ENCODE data around the gene ADTRP.

ADTRP gene

GRCh38 chr6:11718031-11718430 is 60.6 kb downstream of the ADTRP start:
- Histone ChIP-seq H3K9me3 (ENCODE audit: insufficient read depth, low read length) (no peaks in the 10 kb centered on the region), H3K9me2 (replicated peaks; ENCODE audit: insufficient read depth, low read length) (no peaks in the 10 kb centered on the region), H3K27me3 (ENCODE audit: low read length) (no peaks in the 10 kb centered on the region), H3K9ac (ENCODE audit: low read length) (no peak overlapping the region), H4K20me1 (ENCODE audit: low read depth, low read length) (no peaks in the 10 kb centered on the region), H3F3A (ENCODE audit: insufficient read depth) (no peaks in the 10 kb centered on the region), H3K27ac (ENCODE audit: low read depth, low read length) (no peak overlapping the region), H3K36me3 (ENCODE audit: low read length) (no peaks in the 10 kb centered on the region), H3K79me2 (ENCODE audit: insufficient read depth, low read length) (no peaks in the 10 kb centered on the region), H3K4me2 (ENCODE audit: low read depth, low read length, poor library complexity, severe bottlenecking) (no peak overlapping the region), H3K4me3 (ENCODE audit: insufficient read depth, low read length, poor library complexity, severe bottlenecking) (no peak overlapping the region), H2AFZ (ENCODE audit: low read depth, low read length, severe bottlenecking) (no peak overlapping the region)
- TF ChIP-seq CTCF (IDR thresholded peaks at IDR 0.05; ENCODE audit: insufficient read depth, low read length, poor library complexity, severe bottlenecking) (no peak), EZH2phosphoT487 (conservative IDR thresholded peaks at IDR 0.05; ENCODE audit: low read length) (no peak)

- no peaks in the 10 kb centered on the region for H3K27me3 ChIP-seq (ENCODE audit: low read length)
- H3K9me3 ChIP-seq (ENCODE audit: insufficient read depth, low read length) = no peaks in the 10 kb centered on the region
- no peak overlapping the region for H2AFZ ChIP-seq (ENCODE audit: low read depth, low read length, severe bottlenecking)
- no peaks in the 10 kb centered on the region for H3K36me3 ChIP-seq (ENCODE audit: low read length)
- H3K9me2 ChIP-seq (replicated peaks; ENCODE audit: insufficient read depth, low read length) = no peaks in the 10 kb centered on the region
- H3K4me3 ChIP-seq (ENCODE audit: insufficient read depth, low read length, poor library complexity, severe bottlenecking) = no peak overlapping the region
- no peaks in the 10 kb centered on the region for H3F3A ChIP-seq (ENCODE audit: insufficient read depth)
- no peak overlapping the region for H3K4me2 ChIP-seq (ENCODE audit: low read depth, low read length, poor library complexity, severe bottlenecking)
- H3K79me2 ChIP-seq (ENCODE audit: insufficient read depth, low read length) = no peaks in the 10 kb centered on the region
- H4K20me1 ChIP-seq (ENCODE audit: low read depth, low read length) = no peaks in the 10 kb centered on the region
- no peak overlapping the region for H3K27ac ChIP-seq (ENCODE audit: low read depth, low read length)
- H3K9ac ChIP-seq (ENCODE audit: low read length) = no peak overlapping the region
- TF ChIP-seq CTCF (IDR thresholded peaks at IDR 0.05; ENCODE audit: insufficient read depth, low read length, poor library complexity, severe bottlenecking) = no peak
Measured at GRCh38 chr6:11714798-11715285, 63.8 kb downstream of the ADTRP start.

GRCh38 chr6:11714116-11714797 is 64.3 kb downstream of the ADTRP start:
- Histone ChIP-seq H3K27me3 (ENCODE audit: low read length) (no peaks in the 10 kb centered on the region), H3K4me2 (ENCODE audit: low read depth, low read length, poor library complexity, severe bottlenecking) (no peak overlapping the region), H3K36me3 (ENCODE audit: low read length) (no peaks in the 10 kb centered on the region), H3K4me3 (ENCODE audit: insufficient read depth, low read length, poor library complexity, severe bottlenecking) (no peak overlapping the region), H4K20me1 (ENCODE audit: low read depth, low read length) (no peaks in the 10 kb centered on the region), H3F3A (ENCODE audit: insufficient read depth) (no peaks in the 10 kb centered on the region), H3K27ac (ENCODE audit: low read depth, low read length) (no peak overlapping the region), H3K9ac (ENCODE audit: low read length) (no peak overlapping the region), H3K9me3 (ENCODE audit: insufficient read depth, low read length) (no peaks in the 10 kb centered on the region), H3K79me2 (ENCODE audit: insufficient read depth, low read length) (no peaks in the 10 kb centered on the region), H2AFZ (ENCODE audit: low read depth, low read length, severe bottlenecking) (no peak overlapping the region), H3K9me2 (replicated peaks; ENCODE audit: insufficient read depth, low read length) (no peaks in the 10 kb centered on the region)
- TF ChIP-seq EZH2phosphoT487 (conservative IDR thresholded peaks at IDR 0.05; ENCODE audit: low read length) (no peak), CTCF (IDR thresholded peaks at IDR 0.05; ENCODE audit: insufficient read depth, low read length, poor library complexity, severe bottlenecking) (no peak)
